ENCODE results near the gene SNAPC2. TPM values are rescaled to one million over a fixed set of nuclear protein-coding genes. Genes with fewer than 3 reads are reported as not detected.

Gene SNAPC2
- polyA plus RNA-seq, 4 donors = 12.4 to 17.3 (median 16.4) TPM

DNA sequence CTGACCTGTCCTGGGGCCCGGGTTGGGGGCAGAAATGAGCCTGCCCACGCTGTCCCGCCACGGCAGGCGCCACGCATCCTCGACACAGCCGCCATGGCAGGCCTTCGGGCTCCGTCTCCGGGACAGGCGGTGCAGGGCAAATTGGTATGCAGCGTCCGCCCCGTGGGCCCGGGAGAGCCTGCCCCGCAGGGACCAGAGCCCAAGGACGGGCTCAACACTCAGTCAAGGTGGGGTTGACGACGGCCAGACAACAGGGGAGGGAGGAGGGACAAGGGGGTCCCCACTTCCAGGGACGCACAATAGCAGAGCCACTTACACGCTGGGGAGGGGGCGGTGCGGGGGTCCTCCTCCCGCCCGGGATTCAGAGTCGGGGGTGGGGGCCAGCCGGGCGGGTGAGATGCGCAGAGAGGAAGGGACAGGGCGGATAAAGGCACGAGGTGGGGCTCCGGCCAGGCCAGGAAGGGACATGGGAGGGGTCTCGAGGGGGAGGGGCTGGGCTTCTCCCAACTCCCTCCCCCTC lies 4.6 kb downstream of the SNAPC2 start:
- peaks cover 0 to 26% (median 5%) of the 10 kb centered on the region in 3 donors for H3K4me1 ChIP-seq (ENCODE audit: control insufficient read depth in 3 of 3, insufficient read depth in 2 of 3, low read depth in 1 of 3, low read length in 2 of 3)
- DNase-seq = no peak
- 47 to 49% (median 49%) methylated on average over 17 to 34 of the region's 34 CpGs for WGBS, 3 donors
- no peak for FAIRE-seq
- no peak overlapping the region for H3K27ac ChIP-seq (ENCODE audit: low read depth in 1 of 3, low read length in 2 of 3)
- peaks cover 0 to 2% (median 0%) of the 10 kb centered on the region in 3 donors for H3K27me3 ChIP-seq (ENCODE audit: control insufficient read depth in 3 of 3, insufficient read depth in 3 of 3, low read length in 3 of 3)
- H3K36me3 ChIP-seq (ENCODE audit: control insufficient read depth in 3 of 3, insufficient read depth in 2 of 3, low read depth in 1 of 3, low read length in 3 of 3) = peaks cover 4 to 56% (median 8%) of the 10 kb centered on the region in 3 donors
- H3K9me3 ChIP-seq (ENCODE audit: control insufficient read depth in 2 of 2, insufficient read depth in 1 of 2, low read depth in 1 of 2, low read length in 1 of 2) = no peaks in the 10 kb centered on the region
- H3K4me3 ChIP-seq (ENCODE audit: low read depth in 1 of 3, low read length in 3 of 3) = peak overlapping the region in 1 of 3 donors; percentile 50

DNA sequence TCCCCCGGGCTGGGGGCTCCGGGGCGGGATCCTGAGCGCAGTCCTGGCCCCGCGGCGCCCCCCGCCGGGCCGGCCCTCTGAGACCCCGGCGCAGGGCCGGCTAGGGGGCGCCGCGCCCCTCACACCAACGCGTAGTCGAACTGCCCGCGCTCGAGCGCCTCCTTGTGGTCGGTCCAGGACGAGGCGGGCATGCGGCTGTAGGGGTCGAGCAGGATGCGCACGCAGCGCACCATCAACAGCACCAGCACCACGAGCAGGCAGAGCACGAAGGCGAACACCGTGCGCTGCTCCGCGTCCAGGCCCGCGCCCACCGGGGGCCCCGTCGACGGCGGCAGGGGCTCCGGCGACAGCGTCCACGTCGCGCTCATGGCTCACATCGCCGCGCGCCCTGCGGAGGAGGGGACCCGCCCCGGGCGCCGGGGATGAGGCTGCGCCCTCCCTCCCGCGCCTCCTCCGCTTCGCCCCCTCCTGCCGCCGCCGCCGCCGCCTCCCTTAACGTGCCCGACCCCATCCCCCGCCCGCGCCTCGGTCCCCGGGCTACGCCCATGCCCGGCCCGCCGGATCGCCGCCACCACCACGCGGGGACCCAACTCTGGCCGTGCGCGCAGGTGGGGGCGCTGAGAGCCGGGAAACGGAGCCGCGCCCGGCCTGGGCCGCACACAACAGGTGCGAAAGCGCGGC lies 5.2 kb downstream of the SNAPC2 start:
- Histone ChIP-seq H3K27me3 (ENCODE audit: control insufficient read depth in 3 of 3, insufficient read depth in 3 of 3, low read length in 3 of 3) (no peaks in the 10 kb centered on the region), H3K9me3 (ENCODE audit: control insufficient read depth in 2 of 2, insufficient read depth in 1 of 2, low read depth in 1 of 2, low read length in 1 of 2) (no peaks in the 10 kb centered on the region), H3K36me3 (ENCODE audit: control insufficient read depth in 3 of 3, insufficient read depth in 2 of 3, low read depth in 1 of 3, low read length in 3 of 3) (peaks cover 4 to 61% (median 8%) of the 10 kb centered on the region in 3 donors), H3K4me1 (ENCODE audit: control insufficient read depth in 3 of 3, insufficient read depth in 2 of 3, low read depth in 1 of 3, low read length in 2 of 3) (peaks cover 0 to 22% (median 5%) of the 10 kb centered on the region in 3 donors), H3K27ac (ENCODE audit: low read depth in 1 of 3, low read length in 2 of 3) (no peak overlapping the region), H3K4me3 (ENCODE audit: low read depth in 1 of 3, low read length in 3 of 3) (peak overlapping the region in 2 of 3 donors; percentile 22 to 50)
- no peak for FAIRE-seq
- peak; percentile 36 to 80 for DNase-seq
- WGBS, 3 donors = 1% methylated on average over 28 to 98 of the region's 98 CpGs

DNA sequence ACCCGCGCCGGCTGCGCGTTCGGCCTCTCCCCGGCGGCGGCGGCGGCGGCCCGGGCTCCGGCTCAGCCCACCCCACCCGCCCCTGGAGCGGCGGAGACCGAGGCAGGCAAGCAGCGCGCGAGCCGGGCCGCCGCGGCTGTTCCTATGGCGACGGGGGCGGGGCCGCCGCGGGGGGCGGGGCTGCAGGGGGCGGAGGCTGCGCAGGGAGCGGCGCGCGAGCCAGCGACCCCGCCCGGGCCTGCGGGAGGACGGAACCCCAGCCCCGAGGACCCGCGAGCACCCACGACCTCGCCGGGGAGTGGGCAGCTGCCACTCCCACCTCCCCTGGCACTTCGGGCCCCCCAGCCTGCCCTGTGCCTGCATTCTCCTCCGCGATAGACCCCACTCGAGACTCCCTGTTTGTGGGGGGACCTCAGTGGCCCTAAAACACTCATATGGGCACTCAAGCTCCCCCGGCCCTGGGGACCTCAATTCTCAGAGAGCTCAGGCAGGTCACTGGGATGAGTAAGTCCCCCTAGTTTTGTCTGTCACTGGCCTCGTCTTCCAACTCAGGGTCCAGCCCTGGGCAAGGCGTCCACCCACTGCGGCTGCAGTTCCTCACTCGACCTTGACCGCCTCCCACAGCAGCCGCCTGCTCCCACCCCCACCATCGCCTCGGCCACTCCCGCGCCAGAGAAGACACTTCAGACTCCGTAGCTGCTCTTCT lies 6.0 kb downstream of the SNAPC2 start, which contains the start of gene CTXN1:
CTXN1 (minus strand) TSS at position 115 of the 706 bp plus-strand sequence. CDS start 597 bp downstream, outside the sequence.
- FAIRE-seq = no peak
- Histone ChIP-seq H3K4me3 (ENCODE audit: low read depth in 1 of 3, low read length in 3 of 3) (peak within 1 kb of the TSS; percentile 22 to 50 (median 42)), H3K27ac (ENCODE audit: low read depth in 1 of 3, low read length in 2 of 3) (no peak within 1 kb of the TSS), H3K9me3 (ENCODE audit: control insufficient read depth in 2 of 2, insufficient read depth in 1 of 2, low read depth in 1 of 2, low read length in 1 of 2) (no peaks in the 10 kb centered on the region), H3K36me3 (ENCODE audit: control insufficient read depth in 3 of 3, insufficient read depth in 2 of 3, low read depth in 1 of 3, low read length in 3 of 3) (peaks cover 4 to 69% (median 8%) of the 10 kb centered on the region in 3 donors), H3K4me1 (ENCODE audit: control insufficient read depth in 3 of 3, insufficient read depth in 2 of 3, low read depth in 1 of 3, low read length in 2 of 3) (peaks cover 0 to 18% (median 3%) of the 10 kb centered on the region in 3 donors), H3K27me3 (ENCODE audit: control insufficient read depth in 3 of 3, insufficient read depth in 3 of 3, low read length in 3 of 3) (no peaks in the 10 kb centered on the region)
- WGBS, 3 donors = 10 to 31% (median 30%) methylated on average over 26 to 65 of the region's 65 CpGs
- DNase-seq = peak; percentile 44 to 73

DNA sequence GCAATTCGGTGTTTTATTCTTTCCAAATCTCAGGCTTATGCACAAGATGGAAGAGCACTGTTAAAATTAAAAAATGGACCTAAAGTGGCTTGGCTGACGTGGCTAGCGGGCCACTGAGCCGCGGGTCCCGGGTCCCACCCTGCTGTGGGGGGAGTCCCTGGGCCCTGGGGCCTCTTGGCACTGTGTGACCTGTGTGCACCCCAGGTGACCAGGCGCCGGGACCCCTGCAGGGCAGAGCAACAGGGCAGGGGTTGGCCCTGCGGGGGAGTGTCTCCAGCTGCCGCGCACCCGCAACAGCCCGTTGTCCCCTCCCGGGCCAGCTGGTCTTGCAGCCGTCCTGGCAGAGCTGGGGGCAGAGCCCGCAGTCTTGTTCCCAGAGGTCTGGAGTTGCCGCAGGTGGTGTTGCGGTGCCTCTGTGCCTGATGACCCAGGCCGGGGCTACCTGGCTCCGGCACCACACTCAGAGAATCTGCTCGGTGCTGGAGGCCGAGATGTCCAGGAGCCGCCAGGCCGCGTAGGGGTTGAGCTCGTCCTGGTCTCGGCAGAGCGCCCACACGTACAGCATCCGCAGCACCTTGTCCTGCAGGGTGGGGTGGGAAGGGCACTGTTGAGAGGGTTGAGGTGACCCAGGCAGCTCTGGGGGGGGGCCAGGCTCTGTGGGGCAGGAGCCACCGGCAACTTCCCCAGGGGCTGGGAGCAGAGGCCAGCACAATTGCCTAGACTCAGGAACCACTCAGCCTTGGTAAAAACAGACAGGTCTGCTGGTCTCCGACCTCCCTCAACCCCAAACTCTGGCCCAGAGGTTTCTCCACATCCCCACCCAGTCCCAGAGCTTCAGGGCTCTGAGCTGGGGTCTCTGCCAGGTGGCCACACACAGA lies 6.8 kb downstream of the SNAPC2 start:
- no peak for FAIRE-seq
- Histone ChIP-seq H3K27ac (ENCODE audit: low read depth in 1 of 3, low read length in 2 of 3) (no peak overlapping the region), H3K4me3 (ENCODE audit: low read depth in 1 of 3, low read length in 3 of 3) (no peak overlapping the region), H3K4me1 (ENCODE audit: control insufficient read depth in 3 of 3, insufficient read depth in 2 of 3, low read depth in 1 of 3, low read length in 2 of 3) (peaks cover 0 to 10% (median 0%) of the 10 kb centered on the region in 3 donors), H3K27me3 (ENCODE audit: control insufficient read depth in 3 of 3, insufficient read depth in 3 of 3, low read length in 3 of 3) (no peaks in the 10 kb centered on the region), H3K9me3 (ENCODE audit: control insufficient read depth in 2 of 2, insufficient read depth in 1 of 2, low read depth in 1 of 2, low read length in 1 of 2) (no peaks in the 10 kb centered on the region), H3K36me3 (ENCODE audit: control insufficient read depth in 3 of 3, insufficient read depth in 2 of 3, low read depth in 1 of 3, low read length in 3 of 3) (peaks cover 8 to 70% (median 9%) of the 10 kb centered on the region in 3 donors)
- 79 to 90% (median 85%) methylated on average over 32 of the region's 32 CpGs for WGBS, 3 donors
- no peak for DNase-seq

DNA sequence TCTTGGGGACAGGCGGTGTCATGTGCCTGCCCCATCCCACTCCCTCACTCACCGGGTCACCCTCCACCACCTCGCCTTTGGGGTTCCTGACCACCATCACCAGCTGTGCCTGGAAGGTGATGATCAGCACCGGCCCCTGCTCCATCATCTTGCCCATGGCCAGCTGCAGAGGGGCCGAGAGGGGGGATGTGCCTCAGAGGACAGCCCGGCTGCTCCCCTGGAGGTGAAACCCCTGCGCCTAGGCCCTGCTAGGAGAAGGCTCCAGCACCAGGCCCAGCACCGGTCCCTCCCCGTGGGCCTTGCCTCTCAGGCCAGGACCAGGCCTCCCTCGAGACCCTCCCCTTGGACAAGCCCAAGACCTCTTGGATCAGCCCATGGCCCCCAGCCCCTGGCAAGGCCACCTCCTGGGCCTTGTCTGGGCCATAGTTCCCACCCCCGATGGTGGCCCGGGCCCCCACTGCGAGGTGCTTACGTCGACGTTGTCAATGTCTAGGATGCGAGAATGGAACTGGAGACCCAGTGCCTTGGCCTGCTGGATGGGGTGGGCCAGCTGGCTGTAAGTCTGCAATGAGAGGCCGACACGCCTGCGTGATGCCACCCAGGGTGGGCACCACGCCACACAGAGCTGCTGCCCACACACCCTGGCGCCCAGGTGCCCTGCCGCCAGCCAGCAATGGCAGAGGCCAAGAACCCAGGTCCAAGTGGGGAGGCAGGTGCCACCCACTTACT lies 7.6 kb downstream of the SNAPC2 start:
- Histone ChIP-seq H3K9me3 (ENCODE audit: control insufficient read depth in 2 of 2, insufficient read depth in 1 of 2, low read depth in 1 of 2, low read length in 1 of 2) (no peaks in the 10 kb centered on the region), H3K27me3 (ENCODE audit: control insufficient read depth in 3 of 3, insufficient read depth in 3 of 3, low read length in 3 of 3) (no peaks in the 10 kb centered on the region), H3K4me3 (ENCODE audit: low read depth in 1 of 3, low read length in 3 of 3) (no peak overlapping the region), H3K27ac (ENCODE audit: low read depth in 1 of 3, low read length in 2 of 3) (no peak overlapping the region), H3K4me1 (ENCODE audit: control insufficient read depth in 3 of 3, insufficient read depth in 2 of 3, low read depth in 1 of 3, low read length in 2 of 3) (peaks cover 0 to 10% (median 0%) of the 10 kb centered on the region in 3 donors), H3K36me3 (ENCODE audit: control insufficient read depth in 3 of 3, insufficient read depth in 2 of 3, low read depth in 1 of 3, low read length in 3 of 3) (peaks cover 2 to 70% (median 14%) of the 10 kb centered on the region in 3 donors)
- FAIRE-seq (no peak), DNase-seq (no peak)
- WGBS, 3 donors = 91 to 93% (median 93%) methylated on average over 22 to 23 of the region's 23 CpGs

DNA sequence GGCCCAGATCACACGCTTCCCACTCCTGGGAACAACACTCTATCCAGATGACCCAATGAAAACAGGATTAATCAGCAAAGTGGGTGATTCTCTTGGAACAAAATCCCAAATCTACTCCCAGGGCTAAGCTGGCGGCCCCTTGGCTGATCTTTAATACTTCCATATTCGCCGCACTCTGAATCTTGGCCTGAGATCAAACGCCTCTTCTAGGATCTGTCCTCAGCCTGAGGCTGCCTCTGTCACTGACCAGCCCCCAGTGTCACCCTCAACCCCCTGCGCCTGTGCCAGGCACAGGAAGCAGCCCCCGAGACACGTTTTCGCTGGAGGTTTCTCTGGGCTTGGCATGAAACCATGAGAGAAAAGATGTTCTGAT lies 8.2 kb downstream of the SNAPC2 start:
- Histone ChIP-seq H3K4me3 (ENCODE audit: low read depth in 1 of 3, low read length in 3 of 3) (no peak overlapping the region), H3K36me3 (ENCODE audit: control insufficient read depth in 3 of 3, insufficient read depth in 2 of 3, low read depth in 1 of 3, low read length in 3 of 3) (peaks cover 2 to 70% (median 16%) of the 10 kb centered on the region in 3 donors), H3K9me3 (ENCODE audit: control insufficient read depth in 2 of 2, insufficient read depth in 1 of 2, low read depth in 1 of 2, low read length in 1 of 2) (no peaks in the 10 kb centered on the region), H3K27ac (ENCODE audit: low read depth in 1 of 3, low read length in 2 of 3) (peak overlapping the region in 1 of 3 donors; percentile 31), H3K27me3 (ENCODE audit: control insufficient read depth in 3 of 3, insufficient read depth in 3 of 3, low read length in 3 of 3) (no peaks in the 10 kb centered on the region), H3K4me1 (ENCODE audit: control insufficient read depth in 3 of 3, insufficient read depth in 2 of 3, low read depth in 1 of 3, low read length in 2 of 3) (peaks cover 0 to 10% (median 0%) of the 10 kb centered on the region in 3 donors)
- DNase-seq = no peak
- FAIRE-seq = no peak
- 79 to 86% (median 84%) methylated on average over 9 of the region's 9 CpGs for WGBS, 3 donors

DNA sequence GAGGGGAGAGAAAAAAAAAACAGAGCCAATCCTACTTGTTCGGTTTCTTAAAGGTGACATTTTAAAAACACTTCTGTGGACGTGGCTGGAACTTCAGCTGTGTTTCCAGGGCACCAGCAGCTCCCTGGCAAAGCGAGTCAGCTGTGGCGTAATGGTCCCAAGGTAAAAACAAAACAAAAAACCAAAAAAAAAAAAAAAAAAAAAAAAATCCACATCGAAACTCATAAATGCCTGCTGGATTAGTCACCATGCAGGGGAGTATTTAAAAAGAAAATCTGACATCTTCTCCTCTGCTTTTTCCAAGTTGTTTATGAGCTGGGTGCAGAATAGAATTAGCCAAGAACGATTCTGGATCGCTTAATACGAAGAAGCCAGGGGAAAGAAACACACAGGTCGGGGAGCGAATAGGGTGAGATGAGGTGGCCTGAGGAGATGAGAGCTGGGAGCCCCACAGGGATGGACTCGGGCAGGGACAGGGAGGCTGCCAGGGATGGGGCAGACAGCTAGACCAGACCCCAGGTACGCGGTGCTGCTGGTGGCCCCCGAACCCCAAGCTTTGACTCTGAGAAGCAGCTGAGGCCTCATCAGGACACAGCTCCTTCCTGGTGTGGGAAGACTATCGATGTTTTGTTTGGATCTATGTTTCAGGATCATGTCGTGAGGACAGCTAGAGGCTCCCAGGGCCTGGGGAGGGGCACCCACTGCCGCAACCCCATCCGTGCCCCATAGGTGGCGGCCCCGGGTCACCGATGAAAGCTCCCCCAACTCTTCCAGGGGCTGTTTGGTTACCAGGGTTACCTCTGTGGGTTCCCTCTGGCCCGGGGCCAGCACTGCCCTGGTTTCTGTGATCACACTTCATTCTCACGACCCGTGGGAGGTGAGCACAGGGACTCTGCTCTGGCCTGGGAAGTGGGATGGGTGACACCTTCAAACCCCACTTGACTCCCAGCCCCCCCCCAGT lies 8.9 kb downstream of the SNAPC2 start:
- no peaks in the 10 kb centered on the region for H3K27me3 ChIP-seq (ENCODE audit: control insufficient read depth in 3 of 3, insufficient read depth in 3 of 3, low read length in 3 of 3)
- DNase-seq = peak in 1 of 2 donors; percentile 44
- peak overlapping the region in 1 of 3 donors; percentile 76 for H3K27ac ChIP-seq (ENCODE audit: low read depth in 1 of 3, low read length in 2 of 3)
- H3K4me3 ChIP-seq (ENCODE audit: low read depth in 1 of 3, low read length in 3 of 3) = no peak overlapping the region
- H3K36me3 ChIP-seq (ENCODE audit: control insufficient read depth in 3 of 3, insufficient read depth in 2 of 3, low read depth in 1 of 3, low read length in 3 of 3) = peaks cover 2 to 72% (median 23%) of the 10 kb centered on the region in 3 donors
- H3K4me1 ChIP-seq (ENCODE audit: control insufficient read depth in 3 of 3, insufficient read depth in 2 of 3, low read depth in 1 of 3, low read length in 2 of 3) = peaks cover 0 to 10% (median 0%) of the 10 kb centered on the region in 3 donors
- no peaks in the 10 kb centered on the region for H3K9me3 ChIP-seq (ENCODE audit: control insufficient read depth in 2 of 2, insufficient read depth in 1 of 2, low read depth in 1 of 2, low read length in 1 of 2)
- WGBS, 3 donors = 64 to 71% (median 67%) methylated on average over 24 of the region's 24 CpGs
- FAIRE-seq = no peak
